HG02852 (cell line): ENCODE measurements around the gene HOTAIR.

Source experiments
- ATAC-seq: cut with Tn5 transposase; IDR thresholded peaks from one replicate; pipeline ENCODE4 v1.9.1; 2021; ENCODE audit warnings: mild to moderate bottlenecking, moderate library complexity; ENCODE audit not compliant: unreplicated experiment

Gene HOTAIR

DNA sequence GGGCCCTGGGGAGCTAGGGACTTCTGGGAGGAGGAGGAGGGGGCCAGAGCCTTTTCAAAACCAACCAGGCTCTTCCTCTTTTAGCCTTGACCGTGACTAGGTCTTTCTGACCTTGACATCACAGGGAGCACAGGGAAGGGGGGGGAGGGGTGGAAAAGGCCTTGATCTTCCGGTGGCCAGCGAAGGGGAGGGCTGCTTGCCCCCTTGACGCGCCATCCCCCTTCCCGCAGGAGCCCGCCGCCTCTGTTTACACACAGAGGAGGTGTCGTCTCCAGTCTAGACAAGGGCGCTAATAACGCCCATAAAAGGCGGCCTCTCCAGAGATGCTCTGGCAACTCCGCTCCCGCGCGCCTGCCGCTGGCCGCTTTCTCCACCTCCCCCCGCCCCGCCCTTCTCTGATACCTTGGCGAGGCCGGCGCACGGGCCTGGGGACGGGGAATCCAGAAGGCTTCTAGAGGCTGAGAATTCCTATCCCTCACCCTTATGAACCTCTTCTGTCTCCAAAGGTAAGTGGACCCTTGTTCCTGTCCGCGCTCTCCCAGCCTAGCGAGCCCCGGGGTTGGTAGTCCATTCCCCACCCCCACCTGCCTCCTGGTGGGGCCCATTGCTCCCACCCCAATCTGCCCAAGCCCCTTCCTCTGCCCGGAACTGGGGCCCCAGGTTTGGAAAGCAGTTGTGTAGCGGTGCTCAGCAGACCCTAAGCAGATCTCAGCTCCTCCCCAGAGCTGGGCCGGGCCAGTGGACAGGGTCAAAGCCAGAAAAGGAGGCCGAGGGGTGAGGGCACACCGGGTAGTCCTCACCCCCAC lies 24.9 kb downstream of the HOTAIR start:
- no peak for ATAC-seq

- no peak for ATAC-seq
These were observed 25.8 kb downstream of the HOTAIR start for GRCh38 chr12:53948650-53949593.

DNA sequence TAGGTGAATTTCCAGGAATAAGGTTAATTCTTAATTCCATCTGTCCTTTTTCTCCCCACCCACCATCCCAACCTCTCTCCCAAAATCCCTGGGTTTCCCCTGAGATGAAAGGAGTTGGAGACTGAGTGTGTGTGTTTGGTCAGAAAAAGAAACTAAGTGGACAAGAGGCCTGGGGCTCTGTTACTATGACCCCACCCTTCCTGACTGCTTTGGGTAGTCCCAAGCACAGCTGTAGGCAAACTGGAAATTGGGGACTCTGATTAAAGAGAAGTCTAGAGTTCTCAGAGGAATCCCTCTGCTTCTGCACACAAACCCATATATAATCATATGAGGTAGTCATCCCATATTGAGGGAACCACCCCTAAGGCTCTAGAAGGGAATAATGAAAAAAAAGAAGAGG lies 27.0 kb downstream of the HOTAIR start:
- no peak for ATAC-seq

DNA sequence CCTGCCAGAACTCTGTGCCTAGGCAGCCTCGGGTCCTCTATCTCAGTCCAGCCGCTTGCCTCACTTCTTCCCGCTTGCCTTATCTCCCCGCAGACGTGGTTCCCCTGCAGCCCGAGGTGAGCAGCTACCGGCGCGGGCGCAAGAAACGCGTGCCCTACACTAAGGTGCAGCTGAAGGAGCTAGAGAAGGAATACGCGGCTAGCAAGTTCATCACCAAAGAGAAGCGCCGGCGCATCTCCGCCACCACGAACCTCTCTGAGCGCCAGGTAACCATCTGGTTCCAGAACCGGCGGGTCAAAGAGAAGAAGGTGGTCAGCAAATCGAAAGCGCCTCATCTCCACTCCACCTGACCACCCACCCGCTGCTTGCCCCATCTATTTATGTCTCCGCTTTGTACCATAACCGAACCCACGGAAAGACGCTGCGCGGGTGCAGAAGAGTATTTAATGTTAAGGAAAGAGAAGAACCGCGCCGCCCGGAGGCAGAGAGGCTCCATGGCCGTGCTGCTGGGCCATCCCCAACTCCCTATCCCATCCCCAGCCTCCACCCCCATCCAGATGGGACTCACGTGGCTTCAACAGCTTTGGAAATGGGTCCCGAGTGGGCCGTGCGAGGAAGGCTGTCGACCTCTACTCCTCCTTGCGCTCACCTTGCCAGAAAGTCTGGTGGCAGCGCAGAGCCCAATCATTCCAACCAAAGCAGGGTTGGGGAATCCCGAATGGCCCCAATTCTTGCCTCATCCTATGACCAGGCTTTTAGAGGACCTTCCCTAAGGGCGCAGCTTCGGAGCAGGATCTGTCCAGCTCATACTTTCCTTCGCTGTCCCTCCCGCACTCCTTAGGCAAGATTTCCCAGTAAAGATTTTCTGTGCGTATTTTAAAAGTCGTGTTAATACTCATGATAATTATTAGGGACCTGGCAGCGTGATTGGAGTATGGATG lies 29.6 kb downstream of the HOTAIR start:
- no peak for ATAC-seq

DNA sequence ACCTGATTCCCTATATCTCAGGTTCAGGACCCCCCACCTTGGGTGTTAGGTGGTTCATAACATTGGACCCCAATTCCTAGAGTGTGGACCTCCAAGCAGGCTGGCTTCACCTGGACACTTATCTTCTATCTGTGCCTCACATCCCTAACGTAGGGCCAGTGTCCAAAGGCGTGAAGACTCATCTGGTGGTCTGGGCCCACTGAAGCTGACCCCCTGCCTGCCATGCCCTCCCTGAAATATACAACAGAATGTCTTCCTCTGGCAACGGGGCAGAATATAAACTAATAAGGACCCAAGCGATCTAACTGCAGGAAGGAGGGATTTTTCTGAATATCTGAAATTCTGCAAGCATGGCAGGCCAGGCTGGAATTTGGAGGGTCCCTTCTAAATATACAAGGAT lies 30.5 kb downstream of the HOTAIR start:
- ATAC-seq = no peak

GRCh38 chr12:53942467-53942997 lies 32.2 kb downstream of the HOTAIR start:
- no peak for ATAC-seq

GRCh38 chr12:53941750-53942149 lies 33.0 kb downstream of the HOTAIR start:
- no peak for ATAC-seq

DNA sequence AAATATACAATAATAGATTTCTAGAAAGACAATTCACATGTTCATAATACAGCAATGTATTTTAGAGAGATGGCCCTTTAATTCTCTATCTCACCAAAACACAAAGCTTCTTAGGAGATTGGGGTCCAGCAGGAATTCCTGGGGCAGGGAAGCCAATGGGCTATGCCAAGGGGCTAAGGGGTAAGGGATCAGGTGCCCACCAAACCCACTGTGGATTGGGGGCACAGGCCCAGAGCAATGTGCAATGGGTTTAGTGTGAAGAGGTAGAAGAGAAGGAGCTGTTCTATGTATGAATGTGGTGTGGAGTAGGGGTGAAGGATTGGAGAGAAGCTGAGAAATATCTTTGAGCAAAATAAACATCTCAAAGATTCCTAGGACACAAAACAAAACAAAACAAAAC lies 33.6 kb downstream of the HOTAIR start:
- ATAC-seq = no peak

GRCh38 chr12:53940443-53941014 lies 34.2 kb downstream of the HOTAIR start:
- ATAC-seq = no peak

DNA sequence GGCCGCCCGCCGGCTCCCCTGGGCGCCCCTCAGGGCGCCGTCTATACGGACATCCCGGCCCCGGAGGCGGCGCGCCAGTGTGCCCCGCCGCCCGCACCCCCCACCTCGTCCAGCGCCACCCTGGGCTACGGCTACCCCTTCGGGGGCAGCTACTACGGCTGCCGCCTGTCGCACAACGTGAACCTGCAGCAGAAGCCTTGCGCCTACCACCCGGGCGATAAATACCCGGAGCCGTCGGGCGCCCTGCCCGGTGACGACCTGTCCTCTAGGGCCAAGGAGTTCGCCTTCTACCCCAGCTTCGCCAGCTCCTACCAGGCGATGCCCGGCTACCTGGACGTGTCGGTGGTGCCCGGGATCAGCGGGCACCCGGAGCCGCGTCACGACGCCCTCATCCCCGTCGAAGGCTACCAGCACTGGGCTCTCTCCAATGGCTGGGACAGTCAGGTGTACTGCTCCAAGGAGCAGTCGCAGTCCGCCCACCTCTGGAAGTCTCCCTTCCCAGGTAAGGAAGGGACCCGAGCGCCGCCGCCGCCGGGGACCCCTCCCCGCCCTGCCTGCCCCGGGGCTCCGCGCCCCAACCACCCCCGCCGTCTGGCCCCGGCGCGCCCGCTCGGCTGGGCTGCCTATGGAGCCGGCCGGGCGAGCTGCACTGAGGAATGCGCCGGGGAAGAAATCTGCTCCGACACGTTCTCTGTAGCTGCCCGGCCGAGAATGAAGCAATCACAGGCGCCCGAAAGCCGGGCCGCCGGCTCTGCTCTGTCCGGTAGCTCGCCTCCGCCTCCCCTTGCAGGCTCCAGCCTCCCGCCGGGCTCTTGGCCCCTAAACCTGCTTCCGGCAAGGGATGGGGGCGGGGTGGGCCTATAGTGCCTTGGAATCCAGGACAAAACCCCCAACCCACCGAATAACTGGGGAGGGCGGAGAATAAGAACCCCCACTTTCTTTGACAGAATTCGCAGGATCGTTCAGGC lies 35.3 kb downstream of the HOTAIR start:
- no peak for ATAC-seq

GRCh38 chr12:53938326-53939140 lies 36.2 kb downstream of the HOTAIR start, which contains the start of gene HOXC13:
Gene HOXC13, plus strand, starts transcription at chr12:53938831. Its CDS starts 76 bp downstream, at chr12:53938907.
- ATAC-seq = no peak

- no peak for ATAC-seq
These were observed 37.0 kb downstream of the HOTAIR start for GRCh38 chr12:53937596-53938325.

DNA sequence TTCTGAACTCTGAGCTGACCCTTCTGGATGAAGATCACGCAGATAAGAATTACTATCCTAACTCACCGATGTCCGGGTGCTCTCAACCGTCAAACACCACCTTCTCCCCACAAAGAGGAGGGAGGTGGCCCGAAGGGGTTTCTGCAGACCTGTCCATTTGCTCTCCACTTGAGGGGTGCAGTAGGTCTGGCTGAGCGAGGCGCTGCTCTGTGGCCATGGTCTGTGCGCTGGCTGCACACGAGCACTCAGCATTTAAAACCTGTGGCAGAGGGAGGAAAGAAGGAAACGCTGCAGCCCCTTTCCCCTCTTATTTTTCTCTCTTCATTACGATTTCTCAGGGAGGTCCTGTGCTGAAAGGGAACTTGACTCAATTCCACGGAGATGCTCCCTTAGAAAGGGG lies 37.7 kb downstream of the HOTAIR start:
- no peak for ATAC-seq

- no peak for ATAC-seq
These were observed 39.1 kb downstream of the HOTAIR start for GRCh38 chr12:53935383-53936341.

- ATAC-seq = no peak
These were observed 41.8 kb downstream of the HOTAIR start for GRCh38 chr12:53932915-53933314.

DNA sequence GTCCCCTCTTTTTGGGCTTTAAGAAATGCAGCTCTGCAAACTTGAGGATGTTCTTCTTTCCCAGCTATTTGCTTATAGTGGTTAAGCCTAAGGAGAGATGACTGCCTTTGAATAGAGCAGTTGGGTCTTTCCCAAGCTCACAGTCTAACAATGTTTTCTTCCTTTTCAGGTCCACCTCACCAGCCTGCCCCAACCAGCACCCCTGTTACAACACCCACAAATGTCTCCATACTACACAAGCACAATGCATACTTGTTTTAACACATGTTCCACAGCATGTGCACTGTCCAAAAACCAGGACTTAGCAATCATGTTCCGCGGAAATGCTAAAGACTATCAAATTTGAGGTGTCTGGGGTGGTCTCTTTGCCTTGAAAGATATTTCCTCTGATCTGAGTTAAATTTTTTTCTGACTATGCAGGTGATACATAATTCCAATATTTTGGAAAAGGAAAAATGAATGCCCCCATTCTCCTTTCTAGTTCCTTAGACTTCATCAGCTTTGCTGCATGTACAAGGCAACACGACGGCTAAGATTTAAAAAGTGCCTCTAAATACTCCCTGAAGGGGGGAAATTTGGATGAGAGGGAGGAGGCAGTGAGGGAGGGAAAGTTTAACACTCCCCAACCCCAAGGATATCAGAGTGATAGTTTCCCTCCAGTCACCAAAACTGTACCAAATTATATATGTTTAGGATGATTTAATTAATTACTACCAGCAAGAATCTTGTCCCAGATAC lies 42.7 kb downstream of the HOTAIR start:
- no peak for ATAC-seq
